GM12891 (cell line): ENCODE measurements around the gene PGP. TPM values are rescaled to one million over a fixed set of nuclear protein-coding genes. Genes with fewer than 3 reads are reported as not detected.
"Not testable (repeated sequence)": the region's sequence is repeated elsewhere in the genome, so short reads cannot be mapped to it uniquely, and the experiment has no call there.

ENCODE experiments used
- DNase-seq: peaks from one replicate; pipeline ENCODE4 v3.0.0; 2011; ENCODE audit warnings: low spot score; ENCODE audit not compliant: insufficient read length
- FAIRE-seq: peaks from 2 replicates; lab custom pipeline; 2011; peaks lifted over from hg19 to GRCh38; lab: Jason Lieb, UNC
- PAX5 ChIP-seq: IDR thresholded peaks from 2 replicates; pipeline ENCODE4 v1.6.1; 2011; ENCODE audit warnings: low read length, moderate library complexity, mild to moderate bottlenecking; ENCODE audit not compliant: insufficient read depth, severe bottlenecking
- POLR2A ChIP-seq: IDR thresholded peaks from 2 replicates; pipeline ENCODE4 v1.6.1; 2011; ENCODE audit warnings: low read depth, low read length, control low read depth
- POLR2AphosphoS5 ChIP-seq: IDR thresholded peaks from 2 replicates; pipeline ENCODE4 v1.6.1; 2011; ENCODE audit warnings: low read depth, low read length, control low read depth
- POU2F2 ChIP-seq: IDR thresholded peaks from 2 replicates; pipeline ENCODE4 v1.6.1; 2011; ENCODE audit warnings: low read depth, mild to moderate bottlenecking, control low read depth, low read length, moderate library complexity
- SPI1 ChIP-seq: IDR thresholded peaks from 2 replicates; pipeline ENCODE4 v1.6.1; 2011; ENCODE audit warnings: low read depth, low read length, control low read depth
- TAF1 ChIP-seq: IDR thresholded peaks from 2 replicates; pipeline ENCODE4 v1.6.1; 2011; ENCODE audit warnings: low read depth, low read length, control low read depth
- polyA plus RNA-seq: library from polyadenylated mRNA; unstranded; fragments of >200 nt; gene quantifications from one replicate; pipeline ENCODE4 v1.2.1, GENCODE V29; 2012; ENCODE audit warnings: low read depth, missing spikeins, inconsistent platforms; ENCODE audit not compliant: missing spikeins

PGP gene, protein sequence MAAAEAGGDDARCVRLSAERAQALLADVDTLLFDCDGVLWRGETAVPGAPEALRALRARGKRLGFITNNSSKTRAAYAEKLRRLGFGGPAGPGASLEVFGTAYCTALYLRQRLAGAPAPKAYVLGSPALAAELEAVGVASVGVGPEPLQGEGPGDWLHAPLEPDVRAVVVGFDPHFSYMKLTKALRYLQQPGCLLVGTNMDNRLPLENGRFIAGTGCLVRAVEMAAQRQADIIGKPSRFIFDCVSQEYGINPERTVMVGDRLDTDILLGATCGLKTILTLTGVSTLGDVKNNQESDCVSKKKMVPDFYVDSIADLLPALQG
- 11.0 TPM for polyA plus RNA-seq

DNA sequence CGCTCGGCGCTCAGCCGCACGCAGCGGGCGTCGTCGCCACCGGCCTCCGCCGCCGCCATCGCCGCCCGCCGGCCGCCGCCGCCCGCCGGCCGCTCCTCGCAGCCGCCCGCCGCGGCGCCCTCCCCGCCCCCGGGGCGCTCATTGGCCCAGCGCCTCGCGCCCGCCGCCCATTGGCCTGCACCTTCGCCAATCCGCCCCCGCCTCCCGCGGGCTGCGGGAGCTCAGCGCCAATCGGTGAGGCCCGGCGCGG is at the start of gene PGP:
TSS of gene PGP (minus strand) at position 122 of the 250 bp plus-strand sequence. CDS start at position 59, 63 bp downstream.
- DNase-seq (no peak), FAIRE-seq (peak; percentile 98)
- TF ChIP-seq POU2F2 (no peak), POLR2A (no peak), POLR2AphosphoS5 (no peak), SPI1 (no peak), PAX5 (no peak), TAF1 (no peak)

DNA sequence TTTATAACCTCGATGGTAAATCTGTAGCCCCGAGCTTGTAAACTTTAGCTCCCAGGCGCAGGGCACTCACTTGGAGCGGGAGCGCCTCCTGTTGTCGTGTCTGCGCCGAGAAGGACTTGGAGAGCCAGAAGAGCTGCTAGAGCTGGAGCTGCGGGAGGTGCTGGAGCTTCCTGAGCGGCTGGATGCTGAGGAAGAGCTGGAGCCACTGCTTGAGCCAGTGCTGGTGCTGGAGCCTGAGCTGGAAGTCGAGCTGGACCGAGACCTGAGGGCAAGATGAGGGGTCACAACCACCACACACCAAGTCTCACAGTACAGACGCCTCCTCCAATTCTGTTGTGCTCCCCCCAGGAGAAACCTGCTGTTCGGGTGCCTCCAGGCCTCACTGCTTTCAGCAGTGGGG is 48.4 kb upstream of the PGP start:
- FAIRE-seq, DNase-seq: not testable (repeated sequence)

DNA sequence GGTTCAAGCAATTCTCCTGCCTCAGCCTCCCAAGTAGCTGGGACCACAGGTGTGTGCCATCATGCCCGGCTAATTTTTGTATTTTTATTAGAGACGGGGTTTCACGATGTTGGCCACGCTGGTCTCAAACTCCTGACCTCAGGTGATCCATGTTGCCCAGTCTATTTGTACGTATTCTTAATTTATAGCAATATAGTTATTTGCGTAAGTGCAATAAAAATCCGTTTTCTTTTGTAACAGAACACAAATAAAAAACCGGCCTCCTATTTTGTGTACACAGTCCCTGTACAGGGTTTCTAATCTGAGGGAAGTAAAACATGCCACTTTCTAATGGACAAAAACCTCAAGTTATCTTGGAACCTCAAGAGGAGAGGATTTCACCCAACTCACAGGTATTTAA is 45.6 kb upstream of the PGP start:
- FAIRE-seq (no peak), DNase-seq (no peak)
- TF ChIP-seq SPI1 (no peak), PAX5 (no peak), TAF1 (no peak)

DNA sequence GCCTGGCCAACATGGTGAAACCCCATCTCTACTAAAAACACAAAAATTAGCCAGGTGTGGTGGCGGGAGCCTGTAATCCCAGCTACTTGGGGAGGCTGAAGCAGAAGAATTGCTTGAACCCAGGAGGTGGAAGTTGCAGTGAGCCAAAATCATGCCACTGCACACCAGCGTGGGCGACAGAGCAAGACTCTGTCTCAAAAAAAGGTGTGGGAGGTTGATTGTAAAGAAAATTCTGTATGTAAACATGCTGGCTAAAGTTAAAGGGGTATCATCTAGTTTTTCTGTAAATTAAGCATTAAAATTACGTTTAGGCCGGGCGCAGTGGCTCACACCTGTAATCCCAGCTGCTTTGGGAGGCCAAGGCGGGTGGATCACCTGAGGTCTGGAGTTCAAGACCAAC is 43.9 kb upstream of the PGP start:
- not testable (repeated sequence) for FAIRE-seq, DNase-seq

DNA sequence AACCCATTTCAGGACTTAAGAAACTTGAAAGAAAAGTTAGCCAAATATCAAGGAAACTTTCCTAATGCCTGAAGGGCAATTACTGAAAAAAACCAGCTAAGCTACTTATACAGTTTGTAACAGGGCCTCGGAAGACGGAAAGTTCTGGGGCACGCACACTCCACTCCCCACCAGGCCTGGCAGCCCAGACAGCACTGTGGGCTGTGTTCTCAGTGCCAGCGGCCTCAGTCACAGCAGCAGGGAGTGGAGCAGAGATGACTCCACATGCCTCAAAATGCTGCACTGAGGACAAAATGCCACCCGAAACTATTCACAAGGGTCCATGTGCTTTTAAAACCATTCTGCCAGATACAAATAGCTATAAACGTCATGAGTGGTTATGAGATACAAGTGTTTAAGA is 43.1 kb upstream of the PGP start:
- no peak for FAIRE-seq
- TF ChIP-seq POLR2AphosphoS5 (no peak), TAF1 (no peak), PAX5 (no peak), POU2F2 (no peak), SPI1 (no peak), POLR2A (no peak)

DNA sequence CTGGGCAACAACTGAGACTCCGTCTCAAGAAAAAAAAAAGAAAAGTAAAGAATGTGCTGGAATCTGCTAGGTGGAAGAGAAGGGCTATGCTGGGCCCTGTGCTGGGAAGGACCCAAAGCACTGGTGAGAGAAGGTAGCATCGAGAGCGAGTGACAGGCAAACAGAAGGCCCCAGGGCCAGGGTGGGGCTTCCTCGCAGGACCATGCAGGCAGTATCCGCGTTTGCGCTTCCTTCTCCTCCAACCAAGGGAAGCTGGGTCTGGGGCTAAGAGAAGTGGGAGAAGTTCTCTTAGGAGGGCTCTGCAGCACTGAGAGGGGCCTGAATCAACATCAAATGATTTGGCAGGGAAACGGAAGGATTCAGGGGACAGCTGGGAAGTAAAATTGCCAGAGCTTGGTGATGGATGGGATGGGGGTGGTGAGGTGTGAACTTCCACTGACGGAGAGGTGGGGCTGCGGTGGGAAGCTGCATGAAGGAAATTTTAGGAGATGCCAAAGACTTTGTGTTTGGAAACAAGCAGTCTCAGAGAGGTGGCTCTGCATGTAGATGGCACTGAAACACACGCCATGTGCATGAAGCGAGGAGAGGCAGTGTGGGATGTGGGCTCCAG is 42.0 kb upstream of the PGP start:
- DNase-seq = no peak
- no peak for FAIRE-seq

More for the DNA sequence above, 43.1 kb upstream of the PGP start:
- DNase-seq = no peak

DNA sequence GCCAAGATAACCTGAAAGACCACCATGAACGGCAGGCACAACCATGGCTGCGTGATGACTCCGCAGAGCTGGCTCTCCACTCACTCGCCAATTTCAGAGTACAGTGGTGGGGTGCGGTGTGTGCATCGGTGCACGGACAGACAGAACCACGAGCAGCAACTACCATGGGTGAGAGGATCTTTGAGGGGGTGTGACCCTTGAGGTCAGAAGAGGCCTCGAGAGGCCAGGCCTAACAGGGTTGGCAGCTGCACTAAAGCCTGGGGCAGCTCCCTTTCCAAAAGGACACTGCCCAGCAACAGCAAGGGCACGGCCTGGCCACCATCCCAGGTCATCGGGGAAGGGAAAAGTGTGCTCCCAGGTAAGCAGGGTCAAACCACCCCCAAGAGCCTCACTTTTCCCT is 38.7 kb upstream of the PGP start:
- FAIRE-seq = no peak
- no peak for DNase-seq
- TF ChIP-seq SPI1 (no peak), POLR2AphosphoS5 (no peak), POLR2A (no peak), PAX5 (no peak), POU2F2 (no peak), TAF1 (no peak)

More for the DNA sequence above, 42.0 kb upstream of the PGP start:
- TF ChIP-seq POLR2A (no peak), PAX5 (no peak), SPI1 (no peak), POU2F2 (no peak), POLR2AphosphoS5 (peak; percentile 7; the same call in 1 of the 2 replicates), TAF1 (no peak)

DNA sequence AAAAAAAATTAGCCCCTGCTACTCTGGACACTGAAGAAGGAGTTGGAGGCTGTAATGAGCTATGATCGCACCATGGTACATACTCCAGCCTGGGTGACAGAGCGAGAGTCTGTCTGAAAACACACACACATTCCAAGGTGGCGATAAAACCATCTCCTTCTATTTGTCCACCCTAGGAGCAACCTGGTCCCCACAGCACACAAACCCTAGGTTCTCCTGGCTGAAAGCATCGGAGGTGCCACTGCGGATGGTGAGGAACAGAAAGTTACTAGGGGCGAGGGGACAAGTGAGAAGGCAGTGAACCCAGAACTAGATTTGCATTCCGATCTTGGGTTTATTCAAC is 38.1 kb upstream of the PGP start:
- TF ChIP-seq SPI1 (peak; percentile 47; the same call in 1 of the 2 replicates), PAX5 (no peak), TAF1 (no peak), POLR2A (no peak), POU2F2 (no peak), POLR2AphosphoS5 (peak; percentile 3; the same call in 1 of the 2 replicates)
- no peak for DNase-seq
- FAIRE-seq = peak; percentile 72

DNA sequence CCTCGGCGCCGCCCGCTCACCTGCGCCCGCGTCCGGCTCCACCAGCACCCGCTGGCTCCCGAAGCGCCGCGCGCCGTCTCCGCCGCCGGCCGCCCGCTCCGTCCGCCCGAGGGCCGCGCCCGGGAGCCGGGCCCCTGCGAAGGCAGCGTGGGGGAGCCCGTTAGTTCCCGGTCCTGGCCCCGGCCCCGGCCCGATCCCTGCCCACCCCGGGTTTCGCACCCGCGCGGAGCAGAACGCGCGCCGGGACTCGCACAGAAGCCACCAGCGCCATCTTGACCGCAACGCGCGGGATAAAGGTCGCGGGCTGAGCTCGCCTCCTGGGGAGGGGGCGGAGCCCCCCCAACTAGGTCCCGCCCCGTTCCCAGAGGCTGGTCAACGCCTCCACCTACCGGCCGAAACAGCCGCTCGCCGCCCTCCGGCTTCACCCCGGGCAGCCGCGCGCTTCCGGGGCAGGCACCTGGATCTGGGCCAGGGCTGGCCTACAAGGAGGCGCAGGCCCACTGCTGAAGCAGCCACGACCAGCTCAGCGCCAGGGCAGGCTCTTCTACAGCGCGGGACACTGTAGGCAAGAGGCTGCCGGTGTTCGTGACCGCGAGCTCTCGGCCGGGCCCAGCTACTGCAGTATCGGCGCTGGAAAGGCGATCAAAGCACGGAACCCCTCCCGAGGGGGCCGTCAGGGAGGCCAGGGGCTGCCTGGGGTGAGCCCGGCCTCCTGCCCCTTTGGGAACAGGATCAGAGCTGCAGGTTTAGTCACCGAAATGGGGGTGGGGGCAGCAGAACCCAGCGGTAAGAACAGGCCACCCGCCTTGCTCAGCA is 36.9 kb upstream of the PGP start, which contains the start of gene ECI1:
TSS of gene ECI1 (minus strand) at position 292 of the 816 bp plus-strand sequence. CDS start at position 271, 21 bp downstream.
- FAIRE-seq = peak; percentile 98
- peak; percentile 51; the same call in 1 of the 2 replicates for TF ChIP-seq POLR2A
- no peak for TF ChIP-seq PAX5
- TF ChIP-seq POLR2AphosphoS5 = peak; percentile 89
- TF ChIP-seq POU2F2 = no peak
- TF ChIP-seq TAF1 = peak; percentile 87
- TF ChIP-seq SPI1 = no peak
- peak; percentile 99 for DNase-seq
